NK-92 treated with Interleukin-12 subunit alpha and Interleukin-12 subunit beta, amount 100 ng/mL, for 24 hours (cell line): ENCODE data around the gene FBXO40.
"Not testable (repeated sequence)": the region's sequence is repeated elsewhere in the genome, so short reads cannot be mapped to it uniquely, and the experiment has no call there.

ENCODE experiments used
- DNase-seq: peaks from one replicate; lab custom pipeline; 2025; lab: John Stamatoyannopoulos, UW

FBXO40 gene

GRCh38 chr3:121592856-121593702, at the start of gene FBXO40:
TSS of gene FBXO40 (plus strand) at chr3:121593379. CDS start at chr3:121620576, 27,197 bp downstream.
- no peak for DNase-seq

- no peak for DNase-seq
These were observed 48.1 kb upstream of the FBXO40 start for GRCh38 chr3:121545049-121545573.

DNA sequence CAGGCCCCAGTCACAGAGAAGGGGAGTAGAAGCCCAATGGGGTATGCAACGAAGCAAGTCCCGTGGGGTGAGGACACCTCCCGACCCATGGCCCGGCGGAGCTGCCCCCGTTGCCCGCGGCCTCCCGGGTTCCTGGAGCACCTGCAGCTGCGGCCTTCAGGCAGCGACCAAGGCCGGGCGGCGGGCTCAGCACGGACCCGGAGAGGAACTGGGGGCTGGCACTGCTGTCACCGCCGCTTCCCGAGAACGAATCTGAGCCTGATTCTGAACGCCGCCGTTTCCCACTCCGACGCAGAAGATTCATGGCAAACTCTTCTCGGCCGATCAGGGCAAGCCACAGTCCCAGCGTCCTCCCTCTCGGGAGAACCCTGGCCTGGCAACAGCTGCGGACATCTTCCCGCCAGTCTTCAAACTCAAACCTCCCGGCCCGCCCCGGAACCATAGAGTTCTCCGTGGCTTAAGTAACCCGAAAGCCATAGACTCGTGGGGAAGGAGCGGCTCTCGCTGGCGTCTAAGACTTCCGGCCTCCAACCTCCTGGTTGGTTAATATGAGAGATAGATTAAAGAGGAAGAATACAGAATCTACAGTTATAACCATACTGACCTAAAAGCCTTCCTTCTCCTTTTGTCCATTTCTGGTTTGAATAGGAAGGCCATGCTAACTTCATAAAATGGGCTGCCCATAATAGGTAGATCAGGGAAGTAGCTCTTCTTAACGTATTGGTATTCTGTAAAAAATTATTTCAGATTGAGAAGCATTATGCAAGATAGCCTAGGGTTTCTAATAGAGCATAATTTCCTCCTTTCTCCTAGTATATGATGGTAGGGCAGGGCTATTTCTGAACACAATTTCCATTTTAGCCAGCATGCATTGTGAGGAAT, 47.4 kb upstream of the FBXO40 start, which contains the start of gene POLQ:
TSS of gene POLQ (minus strand) at position 415 of the 882 bp plus-strand sequence. CDS start at position 304, 111 bp downstream.
- peak; percentile 81 for DNase-seq

DNA sequence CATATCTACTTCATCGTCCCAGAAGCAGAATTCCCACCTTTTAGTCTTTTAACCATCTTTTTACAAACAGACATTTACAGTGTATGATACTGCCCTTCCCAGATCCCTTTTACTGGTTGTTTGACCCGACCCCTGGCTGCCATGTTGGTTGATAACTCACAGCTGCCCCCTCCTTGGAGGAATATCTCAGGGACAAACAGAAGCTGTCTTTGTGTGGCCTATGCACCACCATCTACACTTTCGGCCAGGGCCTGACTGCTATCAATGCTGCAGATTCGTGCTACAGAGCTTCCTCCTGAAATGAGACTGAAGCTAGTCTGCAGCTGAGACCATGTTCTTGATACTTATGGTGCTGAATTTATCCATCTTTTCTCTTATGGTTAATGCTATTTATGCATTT, 40.8 kb upstream of the FBXO40 start:
- DNase-seq: no peak

- no peak for DNase-seq
These were observed 40.4 kb upstream of the FBXO40 start for GRCh38 chr3:121552797-121553196.

DNA sequence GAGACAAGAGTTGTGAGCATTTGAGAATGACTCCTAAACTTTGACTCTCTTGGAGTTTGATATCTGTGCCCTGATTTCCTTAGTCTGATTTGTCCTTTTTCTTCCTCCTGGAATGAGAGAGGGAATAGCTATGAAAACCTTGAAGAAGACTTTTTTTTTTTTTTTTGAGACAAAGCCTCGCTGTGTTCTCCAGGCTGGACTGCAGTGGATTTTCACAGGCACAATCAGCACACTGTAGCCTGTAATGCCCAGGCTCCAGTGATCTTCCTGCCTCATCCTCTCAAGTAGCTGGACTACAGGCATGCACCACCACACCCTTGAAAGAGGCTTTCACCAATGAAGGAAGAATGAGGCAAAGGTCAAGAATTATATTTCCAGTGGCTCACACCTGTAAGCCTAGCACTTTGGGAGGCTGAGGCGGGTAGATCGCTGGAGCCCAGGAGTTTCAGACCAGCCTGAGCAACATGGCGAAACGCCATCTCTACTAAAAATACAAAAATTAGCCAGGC, 35.7 kb upstream of the FBXO40 start:
- no peak for DNase-seq

DNA sequence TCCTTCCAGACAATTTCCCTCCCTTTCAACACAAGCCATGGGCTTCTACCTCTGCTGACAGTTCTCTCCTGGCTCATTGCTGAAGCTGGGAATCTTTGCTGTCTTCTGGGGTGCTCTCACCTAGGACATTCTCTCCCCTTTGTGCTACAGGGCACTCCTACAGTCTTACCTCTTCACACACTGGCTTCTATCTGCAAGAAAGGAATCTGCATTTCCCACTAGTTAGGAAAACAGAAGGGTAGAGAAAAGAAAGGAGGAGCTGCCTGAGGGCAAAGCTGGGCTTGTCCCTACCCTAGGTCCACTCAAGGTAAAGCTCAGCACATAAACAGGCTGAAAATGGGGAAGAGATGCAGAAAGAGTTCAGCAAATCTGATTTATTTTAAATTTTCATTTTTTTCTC, 31.0 kb upstream of the FBXO40 start:
- no peak for DNase-seq

GRCh38 chr3:121566773-121567172, 26.4 kb upstream of the FBXO40 start:
- no peak for DNase-seq

GRCh38 chr3:121567649-121568048, 25.5 kb upstream of the FBXO40 start, which contains the start of gene ARGFX:
TSS of gene ARGFX (plus strand) at chr3:121567949. CDS start at chr3:121570714, 2,765 bp downstream.
- DNase-seq: no peak

DNA sequence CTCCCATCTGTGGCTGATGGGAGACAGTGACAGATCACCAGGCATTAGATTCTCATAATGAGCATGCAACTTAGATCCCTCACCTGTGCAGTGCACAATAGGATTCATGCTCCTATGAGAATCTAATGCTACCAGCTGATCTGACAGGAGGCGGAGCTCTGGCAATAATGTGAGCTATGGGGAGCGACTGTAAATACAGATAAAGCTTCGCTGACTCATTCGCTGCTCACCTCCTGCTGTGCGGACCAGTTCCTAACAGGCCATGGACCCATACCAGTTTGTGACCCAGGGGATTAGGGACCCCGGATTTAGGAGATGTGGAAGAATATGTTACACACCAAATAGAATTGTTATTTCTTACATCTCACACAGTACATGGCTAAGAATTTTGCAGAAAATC, 18.7 kb upstream of the FBXO40 start:
- DNase-seq: no peak

GRCh38 chr3:121581691-121582090, 11.5 kb upstream of the FBXO40 start:
- DNase-seq: no peak

DNA sequence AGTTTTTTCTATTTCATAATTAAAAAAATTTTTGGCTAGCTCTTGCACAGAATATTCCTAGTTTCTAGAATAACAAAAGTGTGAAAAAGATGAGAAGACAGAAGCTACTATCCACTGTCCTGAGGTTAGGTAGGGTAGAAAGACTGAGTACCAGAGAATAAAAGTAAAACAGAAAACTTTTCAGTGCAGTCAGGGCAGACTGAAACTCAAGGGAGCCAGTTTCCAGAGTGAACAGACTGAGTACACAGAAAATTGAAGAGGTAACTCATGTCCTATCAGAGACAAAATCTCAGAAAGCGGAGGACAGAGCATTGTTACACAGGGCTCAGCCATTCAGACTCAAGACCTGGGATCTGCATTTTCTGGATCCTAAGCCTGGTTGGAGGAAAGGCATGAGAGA, 8.8 kb upstream of the FBXO40 start:
- DNase-seq: no peak

GRCh38 chr3:121593806-121594205, 627 bp downstream of the FBXO40 start:
- not testable (repeated sequence) for DNase-seq

GRCh38 chr3:121594850-121595249, 1.7 kb downstream of the FBXO40 start:
- no peak for DNase-seq

GRCh38 chr3:121595765-121596406, 2.7 kb downstream of the FBXO40 start:
- no peak for DNase-seq

DNA sequence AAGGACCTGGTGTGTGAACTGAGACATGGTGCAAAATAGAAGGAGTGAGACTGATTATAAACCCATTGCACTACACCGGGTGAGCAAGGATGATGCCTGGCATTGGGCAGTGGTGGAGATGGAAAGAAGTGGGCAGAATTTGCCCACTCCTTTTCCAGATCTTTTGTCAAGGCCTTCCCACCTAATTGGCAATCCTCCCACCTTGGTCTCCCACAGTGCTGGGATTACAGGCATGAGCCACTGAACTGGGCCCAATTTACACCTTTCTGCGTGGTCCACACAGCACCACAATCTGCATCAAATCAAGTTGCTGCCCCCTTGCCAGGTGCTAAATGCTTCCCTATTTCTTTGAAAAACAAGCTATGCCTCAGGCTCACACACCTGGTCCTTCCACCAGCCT, 5.4 kb downstream of the FBXO40 start:
- DNase-seq: no peak

DNA sequence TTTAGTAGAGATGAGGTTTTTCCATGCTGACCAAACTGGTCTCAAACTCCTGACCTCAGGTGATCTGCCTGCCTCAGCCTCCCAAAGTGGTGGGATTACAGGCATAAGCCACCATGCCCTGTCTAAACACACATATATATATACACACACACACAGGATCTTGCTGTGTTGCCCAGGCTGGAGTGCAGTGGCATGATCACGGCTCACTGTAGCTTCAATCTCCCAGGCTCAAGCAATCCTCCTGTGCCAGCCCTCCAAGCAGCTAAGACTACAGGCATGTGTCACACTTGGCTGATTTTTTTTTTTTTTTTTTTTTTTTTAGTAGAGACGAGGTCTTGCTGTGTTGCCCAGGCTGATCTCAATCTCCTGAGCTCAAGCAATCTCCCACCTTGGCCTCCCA, 6.7 kb downstream of the FBXO40 start:
- DNase-seq: not testable (repeated sequence)

DNA sequence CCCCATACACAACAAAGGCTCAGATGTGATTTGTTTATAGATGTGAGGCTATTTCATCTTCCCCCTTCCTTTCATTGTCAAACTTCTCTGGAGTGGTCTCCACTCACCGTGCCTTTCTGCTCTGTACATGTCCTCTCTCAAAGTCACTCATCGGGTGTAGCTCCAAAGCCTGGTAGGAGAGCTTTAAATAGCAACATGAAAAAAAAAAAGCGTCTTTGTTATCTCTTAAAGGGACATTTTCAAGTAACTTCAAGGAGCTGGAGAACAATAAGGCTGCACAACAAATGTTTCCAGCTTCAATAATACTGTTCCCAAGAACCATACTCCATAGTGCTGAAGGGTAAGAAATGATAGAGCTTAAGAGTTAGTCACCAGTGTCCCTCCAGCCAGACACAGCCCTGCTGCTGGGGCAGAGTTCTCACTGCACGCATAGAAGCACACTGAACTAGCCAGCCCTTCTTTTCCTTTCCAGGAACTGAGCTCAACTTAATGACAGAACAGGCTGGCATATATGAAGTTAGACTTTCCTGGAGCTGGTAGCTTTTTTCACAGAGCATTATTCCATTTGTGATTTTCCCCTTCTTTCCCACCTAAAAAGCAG, 8.1 kb downstream of the FBXO40 start:
- DNase-seq: no peak

DNA sequence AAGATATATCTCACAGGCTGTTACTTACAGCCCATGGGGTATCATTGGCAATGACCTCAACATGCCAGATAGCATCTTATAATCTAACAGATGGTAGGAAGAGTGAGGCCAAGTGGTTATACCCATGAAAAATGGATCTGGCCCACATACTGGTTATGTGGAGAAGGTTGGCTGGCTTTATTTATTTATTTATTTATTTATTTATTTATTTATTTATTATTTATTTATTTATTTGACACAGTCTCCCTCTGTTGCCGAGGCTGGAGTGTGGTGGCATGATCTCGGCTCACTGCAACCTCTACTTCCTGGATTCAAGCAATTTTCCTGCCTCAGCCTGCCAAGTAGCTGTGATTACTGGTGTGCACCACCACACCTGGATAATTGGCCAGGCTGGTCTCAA, 11.6 kb downstream of the FBXO40 start:
- DNase-seq: no peak

DNA sequence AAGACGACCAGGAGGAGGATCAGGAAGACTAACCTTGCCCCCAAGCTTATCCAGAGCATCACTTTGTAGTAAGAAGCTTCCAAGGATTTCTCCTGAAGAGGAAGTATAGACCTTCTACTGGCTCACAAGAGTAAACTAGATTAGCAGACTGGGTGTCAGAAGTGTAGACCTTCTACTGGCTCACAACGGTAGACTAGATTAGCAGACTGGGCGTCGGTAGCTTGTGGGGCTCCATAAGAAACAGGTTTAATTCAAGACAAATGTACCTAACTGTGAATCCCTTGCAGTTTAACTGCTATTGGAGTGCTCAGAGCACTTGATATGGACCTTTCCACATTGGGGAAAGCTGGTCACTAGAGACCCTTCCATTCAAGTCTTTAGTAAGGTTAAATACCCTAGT, 12.9 kb downstream of the FBXO40 start:
- DNase-seq: no peak

DNA sequence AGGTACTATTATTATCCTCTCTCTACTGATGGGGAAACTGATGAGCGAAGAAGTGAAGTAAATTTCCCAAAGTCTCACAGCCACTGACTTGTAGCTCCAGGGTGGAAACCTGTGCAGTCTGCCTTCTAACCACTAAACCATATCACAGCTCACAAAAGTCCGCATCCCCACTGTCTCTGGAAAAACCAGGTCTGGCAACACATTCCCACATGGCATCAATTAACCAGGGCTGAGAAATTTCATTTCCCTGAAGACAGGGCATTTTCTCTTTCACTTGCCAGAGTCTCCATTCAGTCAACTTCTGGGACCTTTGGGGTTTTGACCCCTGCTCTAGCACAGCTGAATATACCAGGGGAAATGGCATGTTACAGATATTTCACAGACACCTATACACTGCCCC, 26.5 kb downstream of the FBXO40 start:
- DNase-seq: no peak
